ENCODE results near the gene CCDC138. TPM values are rescaled to one million over a fixed set of nuclear protein-coding genes. Genes with fewer than 3 reads are reported as not detected.
A peak's percentile ranks its signal among the peaks of the same experiment; 100 is the strongest.

CCDC138 gene
- total and polyA plus RNA-seq, 5 experiments from 2014 or later, result 5.9 to 10.4 (median 7.5) TPM

GRCh38 chr2:108870069-108870644, 83.6 kb downstream of the CCDC138 start:
- Mint-ChIP-seq H3K27ac (no peak overlapping the region), H3K27me3 (no peaks in the 10 kb centered on the region), H3K36me3 (peaks cover 19 to 61% (median 23%) of the 10 kb centered on the region in 3 donors), H3K4me3 (no peak overlapping the region), H3K4me1 (peaks cover 0 to 2% (median 0%) of the 10 kb centered on the region in 4 donors), H3K9me3 (peaks cover 11 to 32% (median 21%) of the 10 kb centered on the region in 9 donors)
- ATAC-seq, result no peak
- POLR2A ChIA-PET, result no interaction called here
- DNase-seq, result no peak

- Mint-ChIP-seq H3K4me3 (no peak overlapping the region), H3K27me3 (no peaks in the 10 kb centered on the region), H3K36me3 (peaks cover 8 to 35% (median 16%) of the 10 kb centered on the region in 3 donors), H3K4me1 (no peaks in the 10 kb centered on the region), H3K9me3 (peaks cover 4 to 34% (median 23%) of the 10 kb centered on the region in 9 donors), H3K27ac (no peak overlapping the region)
- POLR2A ChIA-PET, result no interaction called here
- DNase-seq (no peak), ATAC-seq (no peak)
Measured at GRCh38 chr2:108877506-108877905, 90.9 kb downstream of the CCDC138 start.

DNA sequence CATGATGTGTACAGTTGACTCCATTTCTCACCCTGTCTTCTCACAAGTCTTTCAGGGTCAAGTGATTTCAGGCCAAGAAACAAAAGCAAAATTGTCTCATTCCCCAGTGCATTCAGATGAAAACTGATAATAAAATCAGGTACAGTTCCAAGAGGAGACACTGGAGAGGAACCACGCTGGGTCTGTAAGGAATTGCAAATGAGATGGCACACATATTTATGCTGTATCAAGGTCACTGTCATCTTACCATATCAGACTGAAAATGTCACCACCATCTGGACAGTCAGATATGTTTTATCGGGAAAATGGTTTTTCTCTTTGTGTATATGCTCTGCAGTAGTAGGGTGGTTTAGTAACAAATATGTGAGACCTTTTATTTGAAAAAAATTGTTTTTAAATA, 91.7 kb downstream of the CCDC138 start:
- peaks cover 6 to 40% (median 28%) of the 10 kb centered on the region in 9 donors for H3K9me3 Mint-ChIP-seq
- peaks cover 8 to 37% (median 24%) of the 10 kb centered on the region in 3 donors for H3K36me3 Mint-ChIP-seq
- H3K4me1 Mint-ChIP-seq, result no peaks in the 10 kb centered on the region
- H3K27me3 Mint-ChIP-seq, result no peaks in the 10 kb centered on the region
- ATAC-seq, result no peak
- no peak for DNase-seq
- H3K4me3 Mint-ChIP-seq, result no peak overlapping the region
- POLR2A ChIA-PET, result no interaction called here
- no peak overlapping the region for H3K27ac Mint-ChIP-seq

DNA sequence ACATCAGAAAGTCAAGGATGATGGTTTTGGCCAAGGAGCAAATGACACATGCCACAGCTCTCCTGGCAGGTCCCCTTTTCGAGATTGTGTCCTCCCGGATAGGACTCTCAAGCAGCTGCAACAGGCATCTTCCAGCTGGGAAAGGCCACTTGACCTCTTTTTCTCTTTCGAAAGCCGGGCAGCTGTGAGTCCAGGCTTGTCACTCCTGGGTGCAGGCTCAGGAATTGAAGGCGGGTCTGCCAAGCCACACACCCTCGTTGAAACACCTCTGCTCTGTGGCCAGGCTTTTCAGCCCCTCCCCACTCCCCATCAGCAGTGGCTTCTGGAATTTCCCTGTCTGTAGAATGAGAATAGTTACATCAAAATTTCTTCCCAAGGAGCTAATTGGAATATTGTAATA, 98.0 kb downstream of the CCDC138 start:
- Mint-ChIP-seq H3K9me3 (peaks cover 13 to 87% (median 59%) of the 10 kb centered on the region in 9 donors), H3K27ac (no peak overlapping the region), H3K4me3 (no peak overlapping the region), H3K4me1 (no peaks in the 10 kb centered on the region), H3K36me3 (peaks cover 0 to 65% (median 29%) of the 10 kb centered on the region in 3 donors), H3K27me3 (no peaks in the 10 kb centered on the region)
- DNase-seq, result no peak
- ATAC-seq, result no peak
- POLR2A ChIA-PET, result no interaction called here

GRCh38 chr2:108889907-108890306, 103.3 kb downstream of the CCDC138 start:
- H3K4me1 Mint-ChIP-seq, result peaks cover 0 to 4% (median 0%) of the 10 kb centered on the region in 4 donors
- no peak for ATAC-seq
- POLR2A ChIA-PET, result no interaction called here

GRCh38 chr2:108893277-108893676, 106.7 kb downstream of the CCDC138 start:
- no peak for DNase-seq
- Mint-ChIP-seq H3K4me3 (no peak overlapping the region), H3K36me3 (peaks cover 62 to 83% (median 69%) of the 10 kb centered on the region in 3 donors), H3K27me3 (no peaks in the 10 kb centered on the region), H3K4me1 (peaks cover 0 to 4% (median 0%) of the 10 kb centered on the region in 4 donors), H3K27ac (no peak overlapping the region), H3K9me3 (peaks cover 10 to 73% (median 40%) of the 10 kb centered on the region in 9 donors)
- ATAC-seq, result no peak
- POLR2A ChIA-PET, result no interaction called here

More at GRCh38 chr2:108889907-108890306, 103.3 kb downstream of the CCDC138 start:
- DNase-seq, result no peak
- Mint-ChIP-seq H3K27me3 (no peaks in the 10 kb centered on the region), H3K4me3 (no peak overlapping the region), H3K9me3 (peaks cover 22 to 91% (median 62%) of the 10 kb centered on the region in 9 donors), H3K36me3 (peaks cover 29 to 71% (median 58%) of the 10 kb centered on the region in 3 donors), H3K27ac (no peak overlapping the region)

DNA sequence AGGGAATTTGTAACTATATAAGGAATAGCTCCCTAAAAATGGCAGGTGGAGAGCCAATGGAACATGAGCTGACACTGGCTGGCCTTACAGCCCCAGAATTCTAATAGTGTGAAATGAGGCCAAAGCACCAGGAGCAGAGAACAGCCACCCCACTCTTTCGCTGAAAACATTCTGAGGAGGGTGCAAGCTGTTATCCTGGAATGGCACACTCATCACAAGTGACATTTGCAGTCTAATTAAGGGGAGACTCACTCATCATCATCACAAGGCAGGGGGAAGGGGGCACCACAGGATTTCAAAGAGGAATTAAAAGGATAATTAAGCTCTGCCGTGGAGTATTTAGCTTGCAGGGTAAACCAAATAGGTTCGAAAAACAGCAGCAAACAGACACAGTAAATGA, 108.2 kb downstream of the CCDC138 start:
- ATAC-seq (no peak), DNase-seq (no peak)
- no peaks in the 10 kb centered on the region for H3K27me3 Mint-ChIP-seq
- peaks cover 64 to 88% (median 77%) of the 10 kb centered on the region in 3 donors for H3K36me3 Mint-ChIP-seq
- H3K27ac Mint-ChIP-seq, result peak overlapping the region in 1 of 10 donors; percentile 26
- peaks cover 0 to 58% (median 26%) of the 10 kb centered on the region in 9 donors for H3K9me3 Mint-ChIP-seq
- no peak overlapping the region for H3K4me3 Mint-ChIP-seq
- POLR2A ChIA-PET, result interaction anchor here (0.6 kb wide), 1 partner anchor 177 kb away, joined by 3 read pairs; no protein-coding TSS in a partner anchor
- peaks cover 0 to 4% (median 0%) of the 10 kb centered on the region in 4 donors for H3K4me1 Mint-ChIP-seq

DNA sequence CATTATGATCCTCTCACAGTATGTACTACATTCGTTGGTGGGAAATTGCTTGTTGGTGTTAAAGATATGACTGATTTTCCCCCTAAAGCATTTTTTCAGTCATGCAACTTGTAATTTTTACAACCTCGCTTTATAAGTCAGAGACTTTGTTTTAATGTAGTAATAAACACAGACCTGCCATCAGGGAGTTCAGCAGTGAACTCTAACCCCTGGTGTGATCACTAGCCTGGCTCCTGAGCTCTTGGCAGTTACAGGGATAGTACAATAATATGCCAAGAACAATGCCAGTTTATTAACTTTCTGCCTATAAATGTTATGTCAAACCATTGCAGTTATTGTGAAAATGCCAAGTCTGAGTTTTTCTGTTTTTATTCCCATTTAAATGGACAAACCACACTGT, 108.6 kb downstream of the CCDC138 start:
- Mint-ChIP-seq H3K4me1 (peaks cover 0 to 4% (median 0%) of the 10 kb centered on the region in 4 donors), H3K4me3 (no peak overlapping the region), H3K27ac (no peak overlapping the region), H3K36me3 (peaks cover 62 to 89% (median 80%) of the 10 kb centered on the region in 3 donors), H3K9me3 (peaks cover 0 to 55% (median 26%) of the 10 kb centered on the region in 9 donors), H3K27me3 (no peaks in the 10 kb centered on the region)
- POLR2A ChIA-PET, result interaction anchor here (0.6 kb wide), 1 partner anchor 178 kb away, joined by 3 read pairs; no protein-coding TSS in a partner anchor
- ATAC-seq (no peak), DNase-seq (no peak)

GRCh38 chr2:108896741-108897140, 110.2 kb downstream of the CCDC138 start:
- H3K27ac Mint-ChIP-seq, result no peak overlapping the region
- peaks cover 60 to 93% (median 87%) of the 10 kb centered on the region in 3 donors for H3K36me3 Mint-ChIP-seq
- ATAC-seq (no peak), DNase-seq (no peak)
- H3K9me3 Mint-ChIP-seq, result peaks cover 6 to 53% (median 33%) of the 10 kb centered on the region in 9 donors
- peaks cover 0 to 4% (median 0%) of the 10 kb centered on the region in 4 donors for H3K4me1 Mint-ChIP-seq
- no peak overlapping the region for H3K4me3 Mint-ChIP-seq
- H3K27me3 Mint-ChIP-seq, result no peaks in the 10 kb centered on the region
- POLR2A ChIA-PET, result no interaction called here

GRCh38 chr2:108898315-108899082, 111.9 kb downstream of the CCDC138 start:
- Mint-ChIP-seq H3K4me1 (peaks cover 0 to 4% (median 0%) of the 10 kb centered on the region in 4 donors), H3K27me3 (no peaks in the 10 kb centered on the region), H3K27ac (peak overlapping the region in 1 of 10 donors; percentile 4), H3K4me3 (no peak overlapping the region), H3K36me3 (peaks cover 63 to 92% (median 91%) of the 10 kb centered on the region in 3 donors), H3K9me3 (peaks cover 6 to 42% (median 19%) of the 10 kb centered on the region in 9 donors)
- POLR2A ChIA-PET, result interaction anchor here (0.5 kb wide), 1 partner anchor 17 kb away, joined by 5 read pairs; no protein-coding TSS in a partner anchor
- ATAC-seq, result no peak
- no peak for DNase-seq

DNA sequence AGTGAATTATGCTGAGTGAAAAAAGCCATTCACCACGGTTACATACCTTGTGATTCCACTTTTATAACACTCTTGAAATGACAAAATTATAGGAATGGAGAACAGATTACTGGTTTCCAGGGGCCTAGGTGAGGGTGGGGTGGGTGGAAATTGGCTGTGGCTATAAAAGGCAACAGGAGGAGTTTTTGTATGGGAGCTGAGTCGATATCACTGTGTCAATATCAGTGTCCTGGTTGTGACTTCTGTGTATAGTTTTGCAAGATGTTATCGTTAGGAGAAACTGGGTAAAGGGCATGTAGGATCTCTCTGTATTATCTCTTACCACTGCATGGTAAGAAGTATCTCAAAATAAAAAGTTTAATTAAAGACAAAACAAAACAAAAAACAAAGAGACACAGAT, 118.1 kb downstream of the CCDC138 start:
- Mint-ChIP-seq H3K9me3 (peaks cover 4 to 21% (median 12%) of the 10 kb centered on the region in 9 donors), H3K27me3 (no peaks in the 10 kb centered on the region), H3K4me3 (no peak overlapping the region), H3K36me3 (peaks cover 27 to 85% (median 50%) of the 10 kb centered on the region in 3 donors), H3K4me1 (peaks cover 0 to 8% (median 4%) of the 10 kb centered on the region in 4 donors), H3K27ac (peak overlapping the region in 1 of 10 donors; percentile 46)
- ATAC-seq, result no peak
- POLR2A ChIA-PET, result no interaction called here
- no peak for DNase-seq

GRCh38 chr2:108905176-108905575, 118.6 kb downstream of the CCDC138 start:
- Mint-ChIP-seq H3K36me3 (peaks cover 27 to 86% (median 51%) of the 10 kb centered on the region in 3 donors), H3K27ac (peak overlapping the region in 2 of 10 donors; percentile 46 to 80), H3K4me1 (peaks cover 0 to 8% (median 4%) of the 10 kb centered on the region in 4 donors), H3K27me3 (no peaks in the 10 kb centered on the region), H3K9me3 (peaks cover 2 to 21% (median 12%) of the 10 kb centered on the region in 9 donors), H3K4me3 (no peak overlapping the region)
- no peak for DNase-seq
- POLR2A ChIA-PET, result no interaction called here
- no peak for ATAC-seq

GRCh38 chr2:108905906-108906305, 119.3 kb downstream of the CCDC138 start:
- H3K27ac Mint-ChIP-seq, result peak overlapping the region in 1 of 10 donors; percentile 40
- H3K36me3 Mint-ChIP-seq, result peaks cover 22 to 84% (median 44%) of the 10 kb centered on the region in 3 donors
- DNase-seq (no peak), ATAC-seq (no peak)
- peaks cover 0 to 8% (median 4%) of the 10 kb centered on the region in 4 donors for H3K4me1 Mint-ChIP-seq
- H3K4me3 Mint-ChIP-seq, result no peak overlapping the region
- H3K27me3 Mint-ChIP-seq, result no peaks in the 10 kb centered on the region
- H3K9me3 Mint-ChIP-seq, result peaks cover 2 to 15% (median 6%) of the 10 kb centered on the region in 9 donors
- POLR2A ChIA-PET, result no interaction called here

Data from naive thymus-derived CD8-positive, alpha-beta T cell (primary cell).